GM19452 (cell line): ENCODE results near the gene SMPD3.

ENCODE experiments used
- ATAC-seq: cut with Tn5 transposase; IDR thresholded peaks from one replicate; pipeline ENCODE4 v1.9.1; 2021; ENCODE audit not compliant: unreplicated experiment

SMPD3 gene

GRCh38 chr16:68384288-68385161, 63.8 kb downstream of the SMPD3 start:
- no peak for ATAC-seq

- no peak for ATAC-seq
Observed at GRCh38 chr16:68383858-68384257, 64.5 kb downstream of the SMPD3 start.

GRCh38 chr16:68382296-68382718, 66.0 kb downstream of the SMPD3 start:
- peak; percentile 60 for ATAC-seq

- no peak for ATAC-seq
Observed at GRCh38 chr16:68381363-68381724, 67.0 kb downstream of the SMPD3 start.

- ATAC-seq: no peak
Observed at GRCh38 chr16:68380676-68381362, 67.5 kb downstream of the SMPD3 start.

GRCh38 chr16:68380348-68380670, 68.0 kb downstream of the SMPD3 start:
- no peak for ATAC-seq

GRCh38 chr16:68379472-68380347, 68.6 kb downstream of the SMPD3 start:
- ATAC-seq: no peak

GRCh38 chr16:68378436-68379415, 69.6 kb downstream of the SMPD3 start:
- ATAC-seq: no peak

- ATAC-seq: no peak
Observed at GRCh38 chr16:68377667-68378393, 70.5 kb downstream of the SMPD3 start.

- ATAC-seq: no peak
Observed at GRCh38 chr16:68377221-68377620, 71.1 kb downstream of the SMPD3 start.

- no peak for ATAC-seq
Observed at GRCh38 chr16:68376590-68376989, 71.7 kb downstream of the SMPD3 start.

GRCh38 chr16:68375801-68376536, 72.3 kb downstream of the SMPD3 start:
- ATAC-seq: no peak

- no peak for ATAC-seq
Observed at GRCh38 chr16:68374961-68375660, 73.2 kb downstream of the SMPD3 start.

GRCh38 chr16:68374246-68374805, 74.0 kb downstream of the SMPD3 start:
- no peak for ATAC-seq

GRCh38 chr16:68373528-68374245, 74.6 kb downstream of the SMPD3 start:
- no peak for ATAC-seq

GRCh38 chr16:68372806-68373205, 75.5 kb downstream of the SMPD3 start:
- no peak for ATAC-seq

GRCh38 chr16:68372381-68372720, 76.0 kb downstream of the SMPD3 start:
- ATAC-seq: no peak
